Measurements from ENCODE around the gene ZNF236. TPM values are rescaled to one million over a fixed set of nuclear protein-coding genes. Genes with fewer than 3 reads are reported as not detected.
A peak's percentile ranks its signal among the peaks of the same experiment; 100 is the strongest.

ZNF236 gene
- total RNA-seq, 1 donor from 2014 or later: 9.7 TPM

- H3K4me3 ChIP-seq: no peak overlapping the region
- H3K9me3 ChIP-seq: no peaks in the 10 kb centered on the region
- no peaks in the 10 kb centered on the region for H3K4me1 ChIP-seq
- TF ChIP-seq CTCF (IDR thresholded peaks at IDR 0.05): no peak
- no peaks in the 10 kb centered on the region for H3K36me3 ChIP-seq
- H3K27me3 ChIP-seq: no peaks in the 10 kb centered on the region
- intact Hi-C loops (cut with DNase I): no loop called here
- no peak for DNase-seq (ENCODE audit: low spot score in 2 of 2)
- H3K27ac ChIP-seq: no peak overlapping the region
Observed at GRCh38 chr18:76791106-76791505, 31.3 kb upstream of the ZNF236 start.

GRCh38 chr18:76791642-76792041 is 30.7 kb upstream of the ZNF236 start:
- H3K9me3 ChIP-seq: no peaks in the 10 kb centered on the region
- no peak for TF ChIP-seq CTCF (IDR thresholded peaks at IDR 0.05)
- no peak for DNase-seq (ENCODE audit: low spot score in 2 of 2)
- H3K4me1 ChIP-seq: no peaks in the 10 kb centered on the region
- H3K4me3 ChIP-seq: no peak overlapping the region
- intact Hi-C loops (cut with DNase I): no loop called here
- H3K36me3 ChIP-seq: no peaks in the 10 kb centered on the region
- H3K27ac ChIP-seq: no peak overlapping the region
- no peaks in the 10 kb centered on the region for H3K27me3 ChIP-seq

- TF ChIP-seq CTCF (IDR thresholded peaks at IDR 0.05): no peak
- intact Hi-C loops (cut with DNase I): no loop called here
Observed at GRCh38 chr18:76794326-76794725, 28.0 kb upstream of the ZNF236 start.

GRCh38 chr18:76801567-76802505 is 20.5 kb upstream of the ZNF236 start:
- no peaks in the 10 kb centered on the region for H3K9me3 ChIP-seq
- H3K27me3 ChIP-seq: no peaks in the 10 kb centered on the region
- no peaks in the 10 kb centered on the region for H3K36me3 ChIP-seq
- TF ChIP-seq CTCF (IDR thresholded peaks at IDR 0.05): peak; percentile 63 to 97 (median 95)
- H3K4me1 ChIP-seq: peaks cover 0 to 4% of the 10 kb centered on the region in 2 donors
- H3K27ac ChIP-seq: no peak overlapping the region
- H3K4me3 ChIP-seq: peak overlapping the region; percentile 37 to 49
- intact Hi-C loops (cut with DNase I): loop anchor here (1.0 to 10.0 kb wide), 4 partner anchors 21 to 181 kb away; partner anchors contain the start of gene ZNF236
- DNase-seq (ENCODE audit: low spot score in 2 of 2): peak in 1 of 2 donors; percentile 72

More at GRCh38 chr18:76794326-76794725, 28.0 kb upstream of the ZNF236 start:
- H3K27ac ChIP-seq: no peak overlapping the region
- H3K4me1 ChIP-seq: no peaks in the 10 kb centered on the region
- no peaks in the 10 kb centered on the region for H3K27me3 ChIP-seq
- no peak overlapping the region for H3K4me3 ChIP-seq
- no peaks in the 10 kb centered on the region for H3K36me3 ChIP-seq
- no peak for DNase-seq (ENCODE audit: low spot score in 2 of 2)
- no peaks in the 10 kb centered on the region for H3K9me3 ChIP-seq

- no peaks in the 10 kb centered on the region for H3K27me3 ChIP-seq
- no peak overlapping the region for H3K4me3 ChIP-seq
- DNase-seq (ENCODE audit: low spot score in 2 of 2): no peak
- TF ChIP-seq CTCF (IDR thresholded peaks at IDR 0.05): no peak
- intact Hi-C loops (cut with DNase I): loop anchor here (2.0 to 10.0 kb wide), 3 partner anchors 19 to 121 kb away; partner anchors contain the start of gene ZNF236
- H3K36me3 ChIP-seq: no peaks in the 10 kb centered on the region
- peaks cover 0 to 4% of the 10 kb centered on the region in 2 donors for H3K4me1 ChIP-seq
- no peaks in the 10 kb centered on the region for H3K9me3 ChIP-seq
- no peak overlapping the region for H3K27ac ChIP-seq
Observed at GRCh38 chr18:76803413-76803812, 18.9 kb upstream of the ZNF236 start.

Data from ascending aorta (tissue), 2 donors.